ENCODE data around the gene ZFP62.

ZFP62 gene

DNA sequence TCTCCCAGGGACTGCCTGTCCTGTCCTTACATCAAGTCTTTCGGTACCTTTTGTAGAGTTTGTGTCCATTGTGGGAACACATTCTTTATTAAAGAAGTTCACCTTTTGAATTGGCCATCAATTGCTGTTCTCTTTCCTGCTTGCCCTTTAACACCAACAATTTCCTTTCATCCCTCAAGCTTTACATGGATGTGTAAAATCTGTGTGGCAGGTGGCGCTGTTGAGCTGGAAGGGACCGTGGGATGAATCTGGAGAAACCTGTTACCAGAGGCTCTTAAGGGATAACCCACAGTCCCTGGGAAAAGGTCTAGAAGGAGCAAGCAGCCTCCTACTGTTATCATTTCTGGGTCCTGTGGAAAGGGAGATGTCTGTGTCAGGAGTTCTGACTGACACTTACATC lies 7.9 kb upstream of the ZFP62 start:
- DNase-seq (ENCODE audit: low spot score), result peak; percentile 78

- no peak for DNase-seq (ENCODE audit: low spot score)
Measured at GRCh38 chr5:180866985-180867384, 5.9 kb upstream of the ZFP62 start.

- no peak for DNase-seq (ENCODE audit: low spot score)
Measured at GRCh38 chr5:180865981-180866695, 5.1 kb upstream of the ZFP62 start.

- DNase-seq (ENCODE audit: low spot score), result no peak
Measured at GRCh38 chr5:180862645-180863044, 1.6 kb upstream of the ZFP62 start.

- DNase-seq (ENCODE audit: low spot score), result peak; percentile 66
Measured at GRCh38 chr5:180860273-180860886, 696 bp downstream of the ZFP62 start.

GRCh38 chr5:180858586-180858985 lies 2.5 kb downstream of the ZFP62 start:
- DNase-seq (ENCODE audit: low spot score), result no peak

DNA sequence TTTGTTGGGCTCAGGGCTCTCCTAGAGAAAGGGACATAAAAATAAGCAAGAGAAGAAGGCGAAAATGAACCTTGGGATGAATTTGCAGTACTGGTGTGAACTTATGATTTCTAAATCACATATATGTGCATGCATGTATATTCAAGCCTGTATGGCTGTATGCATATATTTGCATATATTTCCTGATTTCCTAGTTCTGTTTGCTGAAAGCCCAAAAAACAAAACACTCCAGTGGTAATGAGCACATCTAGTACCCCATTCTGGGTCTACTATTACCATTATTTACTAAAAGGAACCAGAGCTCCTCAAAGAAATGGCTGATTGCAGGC lies 7.3 kb downstream of the ZFP62 start:
- DNase-seq (ENCODE audit: low spot score), result no peak

DNA sequence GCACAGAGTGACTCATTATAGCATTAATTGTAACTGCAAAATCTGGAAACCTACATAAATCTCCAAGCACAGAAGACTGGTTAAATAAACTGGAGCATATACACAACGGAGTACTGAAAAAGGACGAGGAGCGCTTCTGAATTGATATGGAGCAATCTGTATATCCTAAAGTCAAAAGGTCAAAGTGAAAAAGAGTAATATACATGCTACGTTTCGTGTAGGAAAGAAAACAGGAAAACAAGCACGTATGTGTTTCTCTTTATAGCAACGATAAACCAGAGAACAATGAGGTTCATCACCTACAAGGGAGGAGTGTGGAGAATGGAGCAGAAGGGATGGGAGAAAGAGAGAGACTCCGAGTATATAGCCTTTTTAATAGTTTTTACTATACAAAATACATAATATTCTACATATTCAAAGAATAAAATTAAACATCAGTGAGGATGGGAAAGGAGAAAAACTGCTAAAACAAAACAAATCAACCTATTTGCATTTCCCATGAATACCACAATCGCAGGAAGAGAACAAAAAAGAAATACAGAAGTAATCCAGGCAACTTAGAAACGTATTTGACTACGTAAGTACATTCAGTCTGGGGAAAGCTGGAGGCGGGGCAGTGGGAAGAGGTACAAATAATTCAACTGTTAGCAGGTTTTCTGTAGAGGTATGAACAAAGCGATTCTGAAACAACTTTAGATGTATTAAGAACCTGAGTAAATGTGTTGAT lies 7.8 kb downstream of the ZFP62 start:
- no peak for DNase-seq (ENCODE audit: low spot score)

DNA sequence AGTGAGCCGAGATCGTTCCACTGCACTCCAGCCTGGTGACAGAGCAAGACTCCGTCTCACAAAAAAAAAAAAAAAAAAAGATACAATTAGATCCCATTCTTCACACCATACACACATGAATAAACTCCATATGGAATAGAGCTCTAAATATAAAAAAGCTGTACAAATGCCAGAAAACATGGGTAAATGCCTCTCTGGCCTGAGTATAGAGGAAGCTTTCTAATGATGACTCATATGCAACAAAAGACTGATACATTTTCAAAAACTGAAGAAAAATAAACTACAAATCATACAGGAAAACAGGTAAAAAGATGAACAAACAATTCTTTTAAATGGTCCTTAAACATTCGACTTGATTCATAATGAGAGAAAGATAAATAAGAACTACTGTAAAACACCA lies 8.6 kb downstream of the ZFP62 start:
- no peak for DNase-seq (ENCODE audit: low spot score)

DNA sequence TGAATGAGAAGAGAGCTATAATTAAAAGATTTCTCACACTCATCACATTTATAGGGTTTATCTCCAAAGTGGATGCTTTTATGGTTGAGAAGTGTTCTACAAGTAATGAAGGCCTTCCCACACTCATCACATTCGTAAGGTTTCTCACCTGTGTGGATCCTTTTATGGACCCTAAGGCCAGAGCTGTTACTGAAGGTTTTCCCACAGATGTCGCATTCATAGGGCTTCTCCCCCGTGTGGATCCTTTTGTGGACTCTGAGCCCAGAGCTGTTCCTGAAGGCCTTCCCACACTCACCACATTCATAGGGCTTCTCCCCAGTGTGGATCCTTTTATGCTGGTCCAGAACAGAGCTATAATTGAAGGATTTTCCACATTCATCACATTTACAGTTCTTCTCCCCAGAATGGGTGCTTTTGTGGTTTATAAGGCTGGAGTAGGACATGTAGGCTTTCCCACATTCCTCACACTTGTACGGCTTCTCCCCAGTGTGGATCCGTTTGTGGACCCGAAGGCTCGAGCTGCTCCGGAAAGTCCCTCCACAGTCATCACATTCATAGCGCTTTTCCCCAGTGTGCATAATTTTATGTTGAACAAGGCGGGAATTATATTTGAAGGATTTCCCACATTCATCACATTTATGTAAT lies 10.5 kb downstream of the ZFP62 start:
- no peak for DNase-seq (ENCODE audit: low spot score)

- DNase-seq (ENCODE audit: low spot score), result no peak
Measured at GRCh38 chr5:180849827-180850226, 11.2 kb downstream of the ZFP62 start.

DNA sequence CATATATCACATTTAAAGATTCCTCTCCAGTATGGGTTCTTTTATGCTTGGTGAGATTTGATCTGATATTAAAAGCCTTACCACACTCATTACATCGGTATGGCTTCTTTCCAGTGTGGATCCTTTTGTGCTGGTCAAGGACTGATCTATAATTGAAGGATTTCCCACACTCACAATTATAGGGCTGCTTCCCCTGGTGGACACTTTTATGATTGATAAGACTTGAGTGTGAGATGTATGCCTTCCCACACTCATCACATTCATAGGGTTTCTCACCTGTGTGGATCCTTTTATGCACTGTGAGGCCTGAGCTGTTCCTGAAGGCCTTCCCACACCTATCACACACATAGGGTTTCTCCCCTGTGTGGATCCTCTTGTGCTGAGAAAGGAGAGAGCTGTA lies 12.2 kb downstream of the ZFP62 start:
- no peak for DNase-seq (ENCODE audit: low spot score)

DNA sequence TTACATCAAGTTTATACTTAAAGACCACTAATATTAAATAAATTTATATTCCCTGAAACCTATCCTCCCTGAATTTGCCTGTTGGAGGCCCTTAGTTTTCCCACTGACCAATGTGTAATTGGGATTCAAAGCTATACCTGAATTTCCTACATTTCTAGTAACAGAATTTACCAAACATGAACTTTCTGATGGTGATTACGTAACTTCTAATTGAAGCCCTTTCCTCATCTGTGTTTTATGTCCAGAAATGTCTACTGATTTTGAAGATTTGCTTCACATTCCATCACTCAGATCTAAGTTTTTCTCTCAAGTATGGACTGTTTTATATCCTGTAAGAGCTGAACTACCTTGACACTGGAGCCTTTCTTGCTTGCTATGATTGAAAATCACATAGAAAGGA lies 12.8 kb downstream of the ZFP62 start:
- DNase-seq (ENCODE audit: low spot score), result no peak

DNA sequence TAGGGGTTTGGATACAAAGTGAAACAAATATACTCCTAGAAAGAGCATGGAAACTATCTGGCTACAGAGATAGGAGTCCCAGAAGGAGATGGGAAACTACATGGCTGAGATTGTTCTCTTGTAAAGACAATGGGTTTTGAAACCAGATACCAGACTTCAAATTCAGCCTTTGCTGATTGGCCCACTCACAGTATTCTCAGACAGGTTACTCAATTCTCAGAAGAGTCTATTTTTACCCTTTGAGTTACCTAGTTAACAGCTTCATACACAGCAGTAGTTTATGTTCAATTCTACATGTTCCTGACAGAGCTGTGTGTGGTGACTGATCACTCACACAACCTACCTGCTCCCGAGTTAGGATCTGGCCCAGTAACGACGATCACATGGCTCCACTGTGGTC lies 14.1 kb downstream of the ZFP62 start:
- no peak for DNase-seq (ENCODE audit: low spot score)

DNA sequence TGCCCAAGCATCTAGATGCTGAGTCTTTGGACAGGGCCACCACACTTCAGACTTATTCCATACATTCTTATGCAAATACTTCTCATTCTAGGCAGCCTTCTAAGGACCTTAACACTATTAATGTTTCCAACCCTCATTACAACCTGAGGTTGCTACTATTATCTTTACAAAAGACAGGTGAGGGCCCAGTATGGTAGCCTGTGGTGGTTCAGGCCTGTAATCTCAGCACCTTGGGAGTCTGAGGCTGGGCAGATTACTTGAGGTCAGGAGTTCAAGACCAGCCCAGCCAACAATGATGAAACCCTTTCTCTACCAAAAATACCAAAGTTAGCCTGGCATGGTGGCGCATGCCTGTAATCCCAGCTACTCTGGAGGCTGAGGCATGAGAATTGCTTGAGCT lies 16.2 kb downstream of the ZFP62 start:
- DNase-seq (ENCODE audit: low spot score), result no peak

DNA sequence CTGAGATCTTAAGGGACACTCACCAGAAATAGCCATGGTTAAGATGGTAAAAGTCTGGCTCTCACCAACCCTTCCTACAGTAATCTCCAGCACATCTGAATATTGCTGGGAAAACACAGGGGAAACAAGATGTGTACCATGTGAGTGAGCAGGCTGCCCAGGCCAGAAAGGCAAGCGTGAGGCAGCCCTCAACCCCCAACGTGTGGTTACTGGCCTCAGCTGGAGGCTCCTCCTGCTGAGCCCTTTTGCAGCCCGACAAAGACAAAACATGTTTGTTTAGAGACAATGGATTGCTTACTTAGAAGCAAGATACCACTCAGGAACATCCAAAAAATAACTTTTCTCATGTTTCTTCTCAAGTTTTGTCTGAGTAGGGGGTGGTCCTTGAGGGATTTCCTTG lies 16.6 kb downstream of the ZFP62 start:
- DNase-seq (ENCODE audit: low spot score), result no peak

DNA sequence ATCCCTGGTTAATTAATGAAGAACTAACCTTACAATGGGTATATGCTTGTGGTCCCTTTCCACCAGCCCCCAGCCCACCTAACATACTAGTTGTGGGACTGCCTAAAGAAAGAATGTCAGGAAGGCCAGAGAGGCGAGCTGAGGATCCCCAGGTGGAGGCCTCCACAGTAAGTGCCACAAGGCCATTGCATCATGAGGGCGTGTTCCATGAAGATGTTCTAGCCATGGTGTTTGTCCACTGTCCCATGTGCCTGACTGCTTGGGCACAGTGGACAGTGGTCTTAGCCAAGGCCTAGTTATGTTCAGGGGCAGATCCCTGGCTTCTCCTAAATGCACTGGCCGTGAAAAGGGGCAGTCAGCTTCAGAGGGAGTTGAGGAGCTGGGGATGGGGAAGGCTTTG lies 21.1 kb downstream of the ZFP62 start:
- DNase-seq (ENCODE audit: low spot score), result no peak

GRCh38 chr5:180839227-180839626 lies 21.8 kb downstream of the ZFP62 start:
- no peak for DNase-seq (ENCODE audit: low spot score)

GRCh38 chr5:180837478-180837877 lies 23.6 kb downstream of the ZFP62 start:
- DNase-seq (ENCODE audit: low spot score), result no peak

DNA sequence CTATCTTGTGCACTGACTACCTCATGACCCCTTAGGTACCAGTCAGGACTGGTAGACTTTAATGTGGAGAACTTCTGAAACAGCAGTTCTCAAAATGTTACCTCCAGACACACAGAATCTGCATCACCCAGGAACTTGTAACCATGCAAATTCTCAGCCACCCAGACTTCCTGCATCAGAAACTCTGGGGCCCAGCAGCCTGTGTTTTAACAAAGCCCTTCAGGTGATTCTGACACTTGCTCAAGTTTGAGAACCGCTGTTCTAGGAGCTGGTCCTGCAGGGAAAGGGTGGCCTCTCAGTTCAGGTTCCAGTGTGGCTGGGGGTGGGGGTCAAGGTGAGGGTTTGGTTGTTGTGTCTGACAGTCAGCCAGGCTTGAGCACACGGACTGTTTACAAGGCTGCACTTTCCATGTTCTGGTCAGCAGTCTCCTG lies 28.4 kb downstream of the ZFP62 start:
- DNase-seq (ENCODE audit: low spot score), result no peak

- peak; percentile 44 for DNase-seq (ENCODE audit: low spot score)
Measured at GRCh38 chr5:180831139-180832093, 29.7 kb downstream of the ZFP62 start.
